ENCODE data around the gene AFF3.

Gene AFF3

DNA sequence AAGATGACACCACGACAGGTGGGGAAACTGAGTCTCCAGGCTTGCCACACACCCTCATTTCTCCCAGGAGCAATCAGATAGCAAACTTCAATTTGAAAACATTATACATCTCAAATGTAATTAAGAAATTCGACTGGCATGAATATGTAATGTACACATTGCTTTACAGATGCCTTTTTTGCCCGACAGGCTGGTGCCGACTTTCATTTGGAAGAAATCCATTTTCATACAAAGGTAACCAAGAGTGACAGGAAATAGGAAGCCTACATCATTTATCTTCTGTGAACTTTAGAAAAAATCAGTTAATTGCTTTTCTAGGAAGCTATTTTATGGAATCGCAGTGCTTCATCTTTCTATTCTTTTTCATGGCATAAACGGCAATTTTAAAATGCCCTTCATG is 140.3 kb downstream of the AFF3 start:
- no peak for DNase-seq

DNA sequence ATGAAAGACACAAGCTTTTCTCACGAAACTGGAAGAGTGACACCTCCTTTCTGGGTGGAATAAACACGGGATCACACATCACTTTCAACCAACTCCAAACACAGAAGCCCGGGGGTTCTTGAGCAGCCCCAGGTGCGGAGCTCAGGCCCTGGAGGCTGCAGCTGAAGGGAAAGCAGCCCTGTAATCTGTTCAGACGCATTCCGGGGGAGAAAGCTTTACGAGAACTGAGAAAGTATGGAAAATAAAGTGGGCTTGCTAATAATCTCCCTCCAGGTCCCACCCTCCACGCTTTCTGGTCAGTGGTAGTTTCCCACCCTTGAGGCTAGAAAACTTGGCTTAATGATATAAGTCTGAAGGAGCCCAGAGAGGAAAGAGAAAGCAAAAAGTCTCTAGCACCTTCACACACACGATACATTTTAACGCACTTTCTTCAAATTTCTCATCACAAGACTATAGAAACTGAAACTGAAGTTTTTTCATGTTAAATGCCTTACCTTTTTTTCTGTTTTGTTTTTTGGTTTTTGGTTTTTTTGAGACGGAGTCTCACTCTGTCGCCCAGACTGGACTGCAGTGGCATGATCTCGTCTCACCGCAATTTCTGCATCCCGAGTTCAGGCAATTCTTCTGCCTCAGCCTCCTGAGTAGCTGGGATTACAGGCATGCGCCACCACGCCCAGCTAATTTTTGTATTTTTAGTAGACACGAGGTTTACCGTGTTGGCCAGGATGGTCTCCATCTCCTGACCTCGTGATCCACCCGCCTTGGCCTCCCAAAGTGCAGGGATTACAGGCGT is 141.3 kb downstream of the AFF3 start:
- DNase-seq: no peak

DNA sequence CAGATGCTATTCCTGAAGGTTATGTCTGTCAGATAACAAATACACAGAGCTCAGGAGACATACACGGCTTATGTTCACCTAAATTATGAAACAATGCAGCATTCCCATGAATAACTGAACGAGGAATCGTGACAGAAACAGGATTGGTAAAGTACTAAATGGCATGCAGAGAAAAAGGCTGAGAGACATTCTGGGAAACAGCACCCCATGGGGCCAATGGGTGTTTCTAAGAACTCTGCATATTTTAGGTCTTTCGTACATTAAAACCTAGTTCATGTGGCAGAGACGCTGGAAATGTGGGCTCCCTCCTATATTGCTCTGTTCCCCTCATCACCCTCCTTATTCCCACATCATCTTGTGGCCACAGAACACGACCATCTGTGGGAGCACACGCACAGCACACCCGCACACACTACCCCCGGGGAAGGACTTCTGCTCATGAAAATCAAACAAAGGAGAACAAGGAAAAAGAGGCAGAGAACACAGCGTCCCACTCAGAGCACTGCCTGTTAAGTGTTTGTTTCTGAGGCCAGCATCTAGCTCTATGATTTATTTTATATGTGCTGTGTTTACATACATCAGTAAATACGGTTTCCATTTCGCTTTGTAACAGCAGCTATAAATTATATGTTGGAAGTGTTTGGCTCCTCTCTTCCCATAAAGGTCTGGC is 143.6 kb downstream of the AFF3 start:
- DNase-seq: no peak

DNA sequence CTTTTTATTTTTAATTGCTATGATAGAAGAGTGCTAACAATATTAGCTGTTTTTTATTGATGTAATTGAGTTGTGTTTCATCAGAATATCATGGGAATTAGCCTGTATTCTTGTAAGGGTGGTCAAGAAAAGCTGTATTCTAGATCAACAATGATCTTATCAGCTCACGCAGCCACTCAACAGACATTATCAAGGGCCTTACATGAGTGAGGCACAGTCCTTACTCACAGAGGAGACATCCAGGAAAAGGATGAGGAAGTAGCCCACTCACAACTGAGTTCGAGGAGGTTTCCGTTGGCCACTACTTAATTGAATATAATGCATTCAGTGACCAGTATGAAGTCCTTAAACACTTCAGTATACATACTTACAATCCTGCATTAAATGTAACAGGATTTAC is 152.5 kb downstream of the AFF3 start:
- DNase-seq: no peak

DNA sequence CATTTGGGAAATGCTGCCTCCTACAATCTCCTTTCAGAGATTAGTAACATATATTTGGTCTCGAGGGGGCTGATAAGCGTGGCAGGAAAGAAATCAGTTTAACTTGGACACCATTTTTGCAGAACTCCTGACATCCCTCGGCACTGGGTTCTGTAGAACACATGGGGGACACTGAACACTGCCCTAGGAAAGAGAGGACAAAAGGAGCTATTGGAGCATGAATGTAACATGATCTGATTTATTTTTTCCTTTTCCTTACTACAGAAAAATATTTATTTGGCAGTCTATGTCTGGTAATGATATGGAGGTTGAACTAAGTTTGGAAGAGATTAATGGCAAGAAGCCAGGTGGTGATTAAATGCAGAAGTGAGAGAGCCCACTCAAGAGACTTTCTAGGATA is 153.8 kb downstream of the AFF3 start:
- DNase-seq: no peak

DNA sequence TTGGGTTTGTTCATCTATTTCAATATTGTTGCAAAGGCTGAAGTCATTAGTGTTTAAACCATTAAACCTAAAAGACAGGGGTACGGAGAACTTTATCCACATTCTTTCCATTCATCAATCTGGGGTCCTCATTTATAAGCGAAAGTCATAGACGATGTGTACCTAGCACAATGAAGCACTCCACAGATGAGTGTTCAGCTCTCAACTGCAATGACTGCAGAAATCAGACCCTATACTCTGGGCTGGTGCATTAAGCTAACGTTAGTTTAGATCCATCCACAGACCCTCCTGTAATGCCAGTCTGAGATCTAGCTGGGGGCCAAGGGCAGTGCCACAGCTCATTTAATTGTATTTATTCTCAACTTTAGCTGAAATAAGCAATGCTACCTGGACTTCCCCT is 155.2 kb downstream of the AFF3 start:
- no peak for DNase-seq

DNA sequence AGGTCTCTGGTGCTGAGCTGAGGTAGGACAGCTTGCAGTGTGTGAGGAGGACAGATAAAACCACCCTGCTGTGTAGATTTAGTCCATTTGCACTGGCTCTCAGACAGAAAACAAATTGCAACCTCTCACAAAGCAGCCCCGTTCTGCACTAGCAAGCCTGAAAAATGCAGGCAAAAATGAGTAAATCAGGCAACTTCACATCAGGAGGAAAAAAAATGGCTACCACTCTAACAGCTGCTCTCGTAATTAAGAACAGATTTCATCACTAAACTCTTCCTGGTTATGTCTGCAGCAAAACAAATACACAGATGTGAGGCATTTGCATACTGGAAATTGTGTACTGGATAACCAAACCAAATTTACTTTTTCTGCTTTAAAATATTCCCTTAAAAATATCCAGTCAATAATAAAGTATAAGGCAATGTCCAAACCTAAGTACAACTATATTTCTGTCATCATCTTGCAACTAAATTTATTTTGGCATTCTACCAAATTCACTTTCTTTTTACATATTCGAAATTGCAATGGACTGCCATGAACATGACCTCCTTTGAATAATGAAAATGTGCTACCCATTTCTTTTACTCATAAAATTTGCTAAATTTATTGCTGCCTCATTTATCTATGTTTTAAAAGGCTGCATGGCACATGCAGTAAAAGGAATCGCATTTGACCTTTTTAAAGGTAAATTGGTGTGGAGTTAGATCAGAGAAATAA is 157.4 kb downstream of the AFF3 start:
- no peak for DNase-seq

DNA sequence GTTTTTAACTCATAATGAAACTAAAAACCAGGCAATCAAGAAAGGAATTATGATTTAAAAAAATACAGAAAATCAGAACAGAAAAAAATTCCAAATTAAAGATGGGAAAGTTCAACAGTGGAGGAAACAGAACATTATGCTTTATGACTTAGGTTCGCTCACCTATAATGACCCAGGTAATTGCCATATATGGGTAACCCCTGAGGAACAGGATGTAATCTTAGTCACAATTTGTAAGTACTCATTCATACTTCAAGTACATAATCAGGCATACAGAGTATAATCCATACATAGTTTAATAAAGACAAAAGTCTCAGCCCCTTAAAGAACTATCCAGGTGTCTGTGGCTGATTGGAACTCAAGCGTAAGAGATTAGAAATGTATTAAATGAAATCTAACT is 159.6 kb downstream of the AFF3 start:
- DNase-seq: no peak

DNA sequence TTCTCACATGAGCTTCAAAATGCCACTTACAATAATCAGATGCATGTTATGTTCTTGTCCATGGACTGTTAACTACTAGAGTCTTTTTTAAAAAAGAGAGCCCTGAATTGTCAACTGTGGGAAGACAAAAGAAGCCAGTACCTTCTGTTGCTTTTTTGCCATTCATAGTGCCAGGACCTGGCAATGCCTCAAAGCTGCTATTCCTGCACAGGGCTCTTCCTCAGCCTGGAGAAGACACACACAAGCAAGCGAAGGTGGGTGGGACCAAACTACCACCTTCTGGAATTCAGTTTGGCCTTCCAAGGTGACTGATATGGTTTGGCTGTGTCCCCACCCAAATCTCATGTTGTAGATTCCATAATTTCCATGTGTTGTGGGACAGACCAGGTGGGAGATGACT is 160.6 kb downstream of the AFF3 start:
- DNase-seq: no peak

DNA sequence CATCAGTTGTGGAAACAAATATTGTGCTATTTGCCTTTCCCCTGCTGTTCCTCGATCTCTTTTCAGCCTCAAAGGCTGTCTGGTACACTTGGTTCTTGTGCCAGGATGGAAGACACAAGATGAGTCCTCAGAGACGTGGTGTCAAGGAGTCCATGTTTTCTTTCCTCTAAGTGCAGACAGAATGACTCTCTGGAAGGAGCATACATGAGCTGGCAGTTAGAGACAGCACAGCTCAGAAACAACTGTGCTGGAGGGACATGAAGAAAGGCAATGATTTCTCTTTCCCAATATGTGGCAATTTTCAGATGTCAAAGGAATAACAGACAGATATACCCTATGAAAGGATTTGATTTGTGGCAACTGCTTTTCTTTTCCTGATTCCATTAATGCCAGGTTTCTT is 162.2 kb downstream of the AFF3 start:
- DNase-seq: no peak

DNA sequence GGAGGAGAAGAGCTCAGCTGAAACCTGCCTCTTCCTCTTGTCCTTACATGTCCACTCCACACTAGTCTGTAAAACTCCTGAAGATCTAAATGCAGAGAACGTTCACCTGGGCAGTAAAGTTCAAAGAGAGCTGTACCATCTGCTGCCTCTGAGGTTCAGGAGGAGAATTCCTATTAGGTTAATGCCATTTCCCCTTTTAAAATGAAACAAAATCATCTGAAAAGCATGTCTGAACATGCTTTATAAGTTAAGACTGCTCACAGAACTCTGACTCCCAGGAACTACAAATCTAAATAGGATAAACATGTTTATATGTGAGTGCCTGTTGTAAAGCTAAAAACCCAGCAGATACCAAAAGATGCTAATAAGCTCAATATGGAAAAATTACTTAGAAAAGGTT is 164.4 kb downstream of the AFF3 start:
- no peak for DNase-seq

DNA sequence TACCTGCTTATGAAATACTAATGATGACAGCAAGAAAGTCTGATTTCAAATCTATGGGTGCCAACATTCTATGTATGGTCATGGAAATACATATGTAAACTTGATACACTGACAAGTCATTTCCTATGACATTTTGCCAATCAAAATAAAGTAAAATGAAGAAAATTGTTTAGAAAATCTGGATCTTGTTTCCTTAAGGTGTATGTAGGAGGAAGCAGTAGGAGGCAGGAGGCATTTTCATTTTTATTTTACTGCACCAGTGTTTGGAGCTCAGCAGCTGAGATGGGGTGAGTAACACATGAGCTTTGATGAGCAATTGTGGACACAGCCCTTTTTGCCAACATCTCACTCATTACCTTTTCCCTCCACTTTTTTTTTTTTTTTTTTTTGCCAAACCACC is 167.0 kb downstream of the AFF3 start:
- no peak for DNase-seq

DNA sequence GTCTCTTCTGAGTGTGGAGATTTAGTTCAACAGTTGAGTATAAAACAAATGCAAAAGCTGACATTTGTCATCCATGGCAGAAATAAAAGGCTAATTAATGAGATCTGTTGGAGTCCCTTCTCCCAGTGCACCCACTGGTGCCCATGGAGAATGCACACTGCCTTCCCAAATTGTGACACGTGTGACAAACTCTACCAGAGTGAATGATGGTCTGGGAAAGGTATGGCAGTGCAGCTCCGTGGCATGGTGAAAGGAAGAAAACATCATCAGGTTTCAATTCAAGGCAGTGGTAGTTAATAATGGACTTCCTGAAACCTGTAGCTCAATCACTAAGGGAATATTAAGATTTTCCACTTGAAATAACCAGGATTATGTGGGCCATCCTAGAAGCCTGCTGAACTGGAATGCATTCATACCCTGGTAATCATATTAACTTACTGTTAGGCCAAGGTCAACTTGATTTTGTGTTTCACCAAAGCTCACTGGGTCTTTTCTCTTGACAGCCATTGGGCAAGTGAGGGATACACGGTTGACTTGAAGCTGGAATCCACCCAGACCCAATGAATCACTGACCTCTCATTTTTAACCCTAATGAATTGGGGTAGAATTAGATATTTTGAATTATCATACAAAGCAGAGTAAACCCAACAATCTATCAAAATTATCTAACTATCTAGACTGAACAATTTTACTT is 167.6 kb downstream of the AFF3 start:
- DNase-seq: no peak

DNA sequence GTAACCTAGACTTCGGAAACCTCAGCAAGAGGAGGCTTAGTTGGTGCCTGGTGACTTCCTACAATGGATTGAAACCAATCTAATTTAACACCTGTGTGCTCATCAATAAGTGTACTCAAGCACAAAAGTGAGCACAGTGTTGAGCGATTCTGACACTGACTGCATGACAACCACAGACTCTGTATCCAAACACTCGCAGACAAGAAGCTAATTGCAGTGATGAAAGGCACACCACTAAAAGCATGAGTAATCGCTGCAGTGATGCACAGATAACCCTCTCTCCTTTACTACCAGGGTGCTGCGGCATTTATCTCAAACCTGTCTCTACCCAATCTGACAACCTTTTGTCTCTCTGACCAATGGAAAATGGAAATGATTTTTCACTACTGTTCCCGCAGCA is 168.1 kb downstream of the AFF3 start:
- DNase-seq: no peak

DNA sequence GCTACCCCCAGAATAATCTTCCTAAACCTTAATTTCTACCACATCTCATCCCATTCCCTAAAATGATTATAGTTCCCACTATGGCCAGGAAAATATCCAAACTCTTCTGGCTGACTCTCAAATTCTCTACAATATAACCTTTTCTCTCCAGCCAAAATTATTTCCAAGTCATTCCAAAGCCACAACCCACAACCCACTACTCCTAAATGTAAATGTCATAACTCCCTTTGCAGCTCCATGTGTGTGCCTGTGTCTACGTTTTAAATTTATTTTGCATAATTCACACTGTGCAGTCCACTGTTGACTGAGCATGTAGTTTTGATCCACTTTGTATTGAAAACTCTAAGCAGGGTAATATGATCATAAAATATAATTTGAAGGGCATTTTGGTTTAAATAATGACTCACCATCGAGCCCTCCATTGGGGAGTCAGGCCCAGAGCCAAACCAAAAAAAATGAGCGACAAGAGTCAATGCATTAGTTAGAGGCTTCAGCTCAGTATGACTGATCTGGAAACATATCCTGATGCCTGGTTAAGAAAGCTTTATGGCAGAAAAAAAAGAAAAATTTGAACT is 171.0 kb downstream of the AFF3 start:
- no peak for DNase-seq

DNA sequence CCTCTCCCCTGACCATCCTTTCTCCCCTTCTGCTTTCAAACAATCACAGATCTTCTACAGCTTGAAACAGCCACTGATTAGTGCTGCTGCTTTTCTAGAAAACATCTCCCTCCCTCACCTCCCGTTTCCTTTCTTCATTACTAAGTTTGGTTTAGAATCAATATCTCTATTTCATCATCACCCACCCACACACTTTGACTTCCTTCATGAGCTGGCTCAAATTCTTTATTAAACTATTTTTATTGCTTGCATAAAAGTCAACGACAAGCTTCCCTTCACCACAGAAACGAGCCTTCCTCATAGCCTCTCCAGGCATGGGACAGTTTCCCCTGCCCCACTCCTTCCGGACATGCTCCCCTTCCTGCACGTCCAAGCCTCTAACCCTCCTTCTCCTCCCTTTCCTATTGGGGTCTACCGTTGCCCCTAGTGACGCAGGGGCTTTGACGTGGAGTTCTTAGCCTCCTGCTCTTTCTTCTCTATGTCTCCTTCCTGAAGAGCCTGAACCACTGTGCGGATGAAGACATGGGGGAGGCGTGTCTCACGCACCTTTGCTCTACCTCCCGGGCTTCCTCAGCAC is 172.0 kb downstream of the AFF3 start:
- DNase-seq: no peak

DNA sequence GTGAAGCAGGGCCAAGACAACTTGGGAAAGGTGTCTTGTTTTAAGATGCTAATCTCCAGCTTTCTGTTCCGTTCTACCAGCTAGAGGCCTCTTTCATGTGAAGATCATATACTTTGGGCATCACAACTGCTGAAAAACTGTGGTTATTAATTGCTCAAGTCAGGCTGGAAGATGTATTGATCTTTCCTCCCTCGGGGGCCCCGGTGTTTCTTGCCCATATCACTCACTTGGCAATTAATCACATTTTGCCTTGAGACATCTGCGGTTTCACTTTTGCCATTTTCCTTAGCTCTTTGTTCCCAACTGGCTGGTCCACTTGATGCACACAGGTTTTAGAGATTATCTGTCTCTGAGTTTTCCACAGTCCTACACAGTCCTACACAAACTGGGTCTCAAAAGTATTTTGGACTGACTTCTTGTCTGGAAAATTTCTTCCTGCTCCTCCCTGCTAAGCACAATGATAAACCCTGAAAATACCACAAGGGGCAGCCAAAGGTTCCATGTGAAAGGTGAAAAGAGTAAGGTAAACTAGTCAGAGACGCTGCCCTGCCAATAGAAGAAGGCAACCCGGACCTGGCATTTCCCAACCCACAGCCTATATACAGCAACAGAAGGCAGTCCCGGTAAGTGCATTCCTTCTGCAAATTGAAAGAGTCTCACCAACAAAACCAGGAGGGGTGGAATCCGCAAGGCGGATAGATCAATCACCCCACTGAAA is 181.0 kb downstream of the AFF3 start:
- DNase-seq: no peak

DNA sequence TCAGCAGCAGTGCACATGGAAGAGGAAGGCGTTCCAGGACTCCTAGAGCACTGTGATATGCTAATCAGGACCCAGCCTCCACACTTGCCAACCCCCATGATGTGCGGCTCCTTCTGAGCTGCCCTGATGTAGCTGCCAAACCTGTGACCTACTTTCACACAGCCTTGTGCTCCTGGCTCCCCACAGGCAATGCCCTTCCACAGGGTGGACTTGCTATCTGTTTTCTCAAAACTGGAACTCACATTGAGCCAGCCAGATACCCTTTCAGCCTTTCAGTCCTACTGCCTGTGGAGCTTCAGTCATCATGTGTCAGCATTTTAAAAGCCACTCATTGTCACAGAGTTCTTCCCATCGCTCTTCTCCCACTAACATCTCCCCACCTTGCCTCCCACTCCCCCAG is 181.6 kb downstream of the AFF3 start:
- DNase-seq: no peak

DNA sequence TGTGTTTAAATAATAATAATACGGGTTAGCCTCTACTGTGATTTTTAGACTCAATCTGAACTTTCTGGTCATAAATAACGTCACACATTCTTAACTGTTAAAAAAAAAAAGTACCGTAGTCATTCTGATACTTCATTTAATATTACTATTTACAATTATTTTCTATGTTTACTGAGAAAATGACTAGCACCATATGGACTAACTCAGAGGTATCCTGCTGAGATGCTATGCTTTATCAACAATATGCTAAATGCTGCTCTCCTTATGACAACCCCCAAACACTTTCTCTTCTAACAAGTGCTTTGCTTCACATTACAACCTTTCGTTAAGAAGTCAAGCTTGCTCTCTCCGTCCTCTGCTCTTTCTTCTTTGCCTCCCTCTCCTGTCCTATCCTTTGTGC is 182.1 kb downstream of the AFF3 start:
- no peak for DNase-seq

DNA sequence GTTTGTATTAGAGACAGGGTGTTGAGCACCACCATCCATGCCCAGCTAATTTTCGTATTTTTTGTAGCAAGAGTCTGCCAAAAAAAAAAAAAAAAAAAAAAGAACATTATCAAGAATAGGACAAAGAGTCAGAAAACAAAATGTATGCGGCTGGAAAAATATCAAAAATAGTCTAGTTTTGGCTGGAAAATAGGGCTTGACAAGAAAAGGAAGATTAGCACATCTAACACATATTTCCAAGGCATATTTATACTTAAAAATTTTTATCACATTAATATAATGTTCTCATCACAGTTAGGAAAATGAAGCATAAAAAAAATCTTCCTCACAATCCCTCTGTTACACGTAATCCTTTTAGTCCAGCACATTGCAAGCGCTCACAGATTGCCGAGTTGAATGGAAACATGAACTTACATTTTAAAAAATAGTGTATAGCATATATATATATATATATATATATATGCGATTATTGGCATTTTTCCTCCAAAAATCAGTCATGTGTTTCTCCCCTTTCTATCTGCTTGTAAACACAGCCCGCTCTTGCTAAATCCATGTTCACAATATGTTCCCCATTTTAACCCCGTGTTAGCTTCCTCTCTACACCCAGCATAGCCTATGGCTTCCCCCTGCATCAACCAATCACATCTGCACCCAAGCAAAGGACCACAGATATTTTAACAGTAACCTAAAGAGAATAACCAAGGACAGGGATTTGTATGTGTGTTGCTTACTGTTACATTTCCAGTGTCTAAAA is 183.0 kb downstream of the AFF3 start:
- DNase-seq: no peak

Data from HCEC 1CT (cell line).